ENCODE results near the gene WWOX.

DNA sequence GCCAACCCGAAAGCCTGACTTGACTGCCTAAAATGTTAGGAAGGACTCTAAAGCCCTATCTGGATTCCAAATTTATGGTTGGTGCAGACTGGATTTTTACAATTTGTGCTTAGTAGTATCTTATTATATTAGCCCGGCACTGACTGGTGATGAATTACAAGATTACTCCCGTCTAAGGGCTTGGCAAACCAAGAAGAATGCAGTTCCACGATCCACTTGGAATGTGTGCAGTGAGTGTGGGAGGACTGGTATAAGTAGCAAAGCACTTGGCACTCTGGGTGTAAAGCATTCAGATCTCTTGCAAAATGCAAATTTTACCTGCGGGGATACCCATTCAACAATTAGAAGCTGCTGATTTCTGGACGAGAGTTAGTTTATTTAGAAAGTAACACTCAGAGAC is 961.7 kb downstream of the WWOX start:
- TF ChIP-seq, protein P1, sequence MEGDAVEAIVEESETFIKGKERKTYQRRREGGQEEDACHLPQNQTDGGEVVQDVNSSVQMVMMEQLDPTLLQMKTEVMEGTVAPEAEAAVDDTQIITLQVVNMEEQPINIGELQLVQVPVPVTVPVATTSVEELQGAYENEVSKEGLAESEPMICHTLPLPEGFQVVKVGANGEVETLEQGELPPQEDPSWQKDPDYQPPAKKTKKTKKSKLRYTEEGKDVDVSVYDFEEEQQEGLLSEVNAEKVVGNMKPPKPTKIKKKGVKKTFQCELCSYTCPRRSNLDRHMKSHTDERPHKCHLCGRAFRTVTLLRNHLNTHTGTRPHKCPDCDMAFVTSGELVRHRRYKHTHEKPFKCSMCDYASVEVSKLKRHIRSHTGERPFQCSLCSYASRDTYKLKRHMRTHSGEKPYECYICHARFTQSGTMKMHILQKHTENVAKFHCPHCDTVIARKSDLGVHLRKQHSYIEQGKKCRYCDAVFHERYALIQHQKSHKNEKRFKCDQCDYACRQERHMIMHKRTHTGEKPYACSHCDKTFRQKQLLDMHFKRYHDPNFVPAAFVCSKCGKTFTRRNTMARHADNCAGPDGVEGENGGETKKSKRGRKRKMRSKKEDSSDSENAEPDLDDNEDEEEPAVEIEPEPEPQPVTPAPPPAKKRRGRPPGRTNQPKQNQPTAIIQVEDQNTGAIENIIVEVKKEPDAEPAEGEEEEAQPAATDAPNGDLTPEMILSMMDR (IDR thresholded peaks at IDR 0.05; ENCODE audit: low read depth, low read length), result no peak
- no peak for TF ChIP-seq POLR2A (IDR thresholded peaks at IDR 0.05; ENCODE audit: extremely low read depth, insufficient read length)
- no peak for TF ChIP-seq MAX (IDR thresholded peaks at IDR 0.05; ENCODE audit: low read depth, low read length)
- TF ChIP-seq MYC (IDR thresholded peaks at IDR 0.05; ENCODE audit: low read depth, low read length), result no peak

Data from NB4 (cell line).